Measurements from ENCODE around the gene MACF1.

The MACF1 gene

DNA sequence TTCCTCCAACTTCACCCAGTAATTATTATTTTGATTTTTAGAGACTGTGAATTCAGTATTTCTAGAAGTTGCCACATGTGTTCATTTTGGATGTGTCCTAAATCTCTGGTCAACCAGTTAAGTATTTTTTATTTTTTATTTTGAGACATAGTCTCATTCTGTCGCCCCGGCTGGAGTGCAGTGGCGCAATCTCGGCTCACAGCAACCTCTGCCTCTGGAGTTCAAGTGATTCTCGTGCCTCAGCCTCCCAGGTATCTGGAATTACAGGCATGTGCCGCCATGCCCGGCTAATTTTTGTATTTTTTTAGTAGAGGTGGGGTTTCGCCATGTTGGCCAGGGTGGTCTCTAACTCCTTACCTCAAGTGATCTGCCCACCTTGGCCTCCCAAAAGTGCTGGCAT is 8.0 kb downstream of the MACF1 start:
- CTCF ChIA-PET: interaction anchor here (11.1 kb wide), 1 partner anchor 21 kb away, joined by 140 read pairs; no protein-coding TSS in a partner anchor
- Mint-ChIP-seq H3K9me3 (peaks cover 4% of the 10 kb centered on the region), H3K36me3 (peaks cover 27% of the 10 kb centered on the region), H3K27me3 (no peaks in the 10 kb centered on the region), H3K27ac (no peak overlapping the region), H3K4me3 (no peak overlapping the region), H3K4me1 (peaks cover 50% of the 10 kb centered on the region)
- no peak for DNase-seq

DNA sequence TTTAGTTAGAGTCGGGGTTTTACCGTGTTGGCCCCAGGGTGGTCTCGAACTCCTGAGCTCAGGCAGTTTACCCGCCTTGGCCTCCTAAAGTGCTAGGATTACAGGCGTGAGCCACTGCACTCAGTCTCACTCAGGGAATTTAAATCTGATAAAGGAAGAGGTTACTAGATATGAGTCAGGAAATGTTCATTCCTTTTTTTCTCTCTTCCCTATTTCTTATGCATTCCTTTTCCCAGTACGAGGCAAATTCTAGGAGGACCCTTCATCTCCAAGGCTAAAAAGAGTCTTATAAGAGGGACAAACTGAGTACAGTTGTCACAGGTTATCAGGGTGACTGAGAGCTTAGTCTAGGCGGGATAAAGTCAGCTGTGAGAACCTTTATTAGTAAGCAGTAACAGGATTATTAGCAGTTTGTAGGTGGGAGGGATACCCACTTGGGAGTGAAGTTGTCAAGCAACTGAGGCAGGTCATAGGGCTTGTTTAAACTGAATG is 9.1 kb downstream of the MACF1 start:
- Mint-ChIP-seq H3K36me3 (peaks cover 28% of the 10 kb centered on the region), H3K27ac (no peak overlapping the region), H3K4me3 (no peak overlapping the region), H3K9me3 (peaks cover 4% of the 10 kb centered on the region), H3K27me3 (no peaks in the 10 kb centered on the region), H3K4me1 (peaks cover 51% of the 10 kb centered on the region)
- no peak for DNase-seq
- CTCF ChIA-PET: interaction anchor here (1.2 to 11.1 kb wide), 4 partner anchors 9 to 45 kb away, joined by 3 to 140 read pairs (median 13); partner anchors contain the start of gene MACF1

DNA sequence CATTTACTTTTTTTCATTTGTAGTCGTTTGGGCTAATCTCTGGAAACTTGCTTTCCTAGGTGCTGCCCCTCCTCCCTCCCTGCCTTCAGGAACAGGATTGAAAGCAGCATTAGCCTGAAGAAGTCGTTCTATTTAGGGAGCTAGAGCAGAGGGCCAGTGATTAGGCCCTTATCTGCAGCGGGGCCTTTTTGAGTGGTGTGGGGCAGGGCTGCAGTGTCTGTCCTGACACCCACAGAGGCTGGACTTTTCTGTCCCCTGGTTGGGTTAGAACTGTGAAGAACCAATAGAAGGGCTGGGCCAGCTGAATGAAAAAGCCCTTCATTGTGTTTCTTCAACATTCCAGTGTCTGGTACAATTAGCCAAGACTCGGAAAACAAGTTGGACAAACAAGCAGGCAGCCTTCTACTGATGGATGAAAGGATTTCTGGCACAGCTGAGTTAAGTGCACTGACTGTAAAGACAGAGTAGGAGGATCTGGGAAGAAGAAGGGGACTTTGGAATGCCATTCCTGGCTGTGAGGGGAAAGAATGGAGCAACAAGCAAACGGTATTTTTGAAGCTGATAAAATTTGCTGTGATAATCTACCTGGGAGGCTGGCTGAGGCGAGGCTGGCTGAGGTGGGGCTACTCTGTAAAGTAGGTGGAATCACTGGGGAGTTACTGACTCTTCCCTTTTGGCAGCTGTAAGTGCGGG is 9.7 kb downstream of the MACF1 start:
- DNase-seq: no peak
- Mint-ChIP-seq H3K36me3 (peaks cover 32% of the 10 kb centered on the region), H3K9me3 (peaks cover 4% of the 10 kb centered on the region), H3K4me3 (peak overlapping the region; percentile 29), H3K27ac (peak overlapping the region; percentile 84), H3K4me1 (peaks cover 56% of the 10 kb centered on the region), H3K27me3 (no peaks in the 10 kb centered on the region)
- CTCF ChIA-PET: interaction anchor here (1.2 to 11.1 kb wide), 4 partner anchors 10 to 44 kb away, joined by 3 to 140 read pairs (median 13); partner anchors contain the start of gene MACF1

DNA sequence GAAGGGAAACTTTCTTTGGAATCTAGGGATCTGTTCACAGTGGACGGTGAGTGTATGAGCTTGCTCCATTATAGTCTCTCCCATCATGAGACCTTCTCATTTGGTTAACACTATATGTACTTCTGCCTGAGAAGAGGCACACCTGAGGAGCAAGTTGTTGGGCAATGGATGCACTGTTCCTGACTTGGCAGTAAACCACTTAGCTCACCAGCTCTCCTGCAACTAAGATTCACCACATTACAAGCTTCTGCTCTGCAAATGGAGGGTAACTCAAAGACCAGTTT is 10.2 kb downstream of the MACF1 start:
- Mint-ChIP-seq H3K4me3 (peak overlapping the region; percentile 77), H3K4me1 (peaks cover 56% of the 10 kb centered on the region), H3K27ac (peak overlapping the region; percentile 84), H3K27me3 (no peaks in the 10 kb centered on the region), H3K36me3 (peaks cover 32% of the 10 kb centered on the region), H3K9me3 (peaks cover 4% of the 10 kb centered on the region)
- CTCF ChIA-PET: interaction anchor here (0.6 to 11.1 kb wide), 5 partner anchors 10 to 424 kb away, joined by 3 to 140 read pairs (median 10); partner anchors contain the start of gene MACF1
- no peak for DNase-seq

- Mint-ChIP-seq H3K4me3 (peak overlapping the region; percentile 77), H3K4me1 (peaks cover 58% of the 10 kb centered on the region), H3K27ac (peak overlapping the region; percentile 84), H3K27me3 (no peaks in the 10 kb centered on the region), H3K9me3 (peaks cover 4% of the 10 kb centered on the region), H3K36me3 (peaks cover 32% of the 10 kb centered on the region)
- peak; percentile 64 for DNase-seq
- CTCF ChIA-PET: interaction anchor here (0.6 to 11.1 kb wide), 6 partner anchors 11 to 423 kb away, joined by 3 to 140 read pairs (median 7); partner anchors contain the start of gene MACF1
These were observed 10.7 kb downstream of the MACF1 start for GRCh38 chr1:39214998-39215873.

DNA sequence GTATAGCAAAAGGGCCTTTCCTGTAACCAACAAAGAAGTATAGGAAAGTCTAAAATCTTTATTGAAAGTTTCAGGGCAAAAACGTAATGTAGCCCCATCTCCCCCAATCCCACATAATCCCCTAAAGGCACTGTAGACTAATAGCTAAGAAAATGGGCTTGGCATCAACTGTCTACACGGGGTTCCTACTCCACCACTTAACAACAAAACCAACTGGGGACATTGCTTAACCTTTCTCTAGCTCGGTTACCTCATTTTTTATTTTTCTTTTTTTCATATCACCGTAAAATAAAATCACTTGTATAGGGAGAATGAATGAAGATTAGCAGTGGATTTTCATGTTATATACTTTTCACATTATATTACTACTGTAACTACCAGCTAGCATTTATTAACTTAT is 12.3 kb downstream of the MACF1 start:
- DNase-seq: no peak
- Mint-ChIP-seq H3K4me3 (peak overlapping the region; percentile 77), H3K27ac (peak overlapping the region; percentile 84), H3K27me3 (no peaks in the 10 kb centered on the region), H3K36me3 (peaks cover 39% of the 10 kb centered on the region), H3K9me3 (no peaks in the 10 kb centered on the region), H3K4me1 (peaks cover 64% of the 10 kb centered on the region)
- CTCF ChIA-PET: interaction anchor here (1.0 to 11.1 kb wide), 4 partner anchors 25 to 118 kb away, joined by 3 to 140 read pairs (median 3); no protein-coding TSS in a partner anchor

DNA sequence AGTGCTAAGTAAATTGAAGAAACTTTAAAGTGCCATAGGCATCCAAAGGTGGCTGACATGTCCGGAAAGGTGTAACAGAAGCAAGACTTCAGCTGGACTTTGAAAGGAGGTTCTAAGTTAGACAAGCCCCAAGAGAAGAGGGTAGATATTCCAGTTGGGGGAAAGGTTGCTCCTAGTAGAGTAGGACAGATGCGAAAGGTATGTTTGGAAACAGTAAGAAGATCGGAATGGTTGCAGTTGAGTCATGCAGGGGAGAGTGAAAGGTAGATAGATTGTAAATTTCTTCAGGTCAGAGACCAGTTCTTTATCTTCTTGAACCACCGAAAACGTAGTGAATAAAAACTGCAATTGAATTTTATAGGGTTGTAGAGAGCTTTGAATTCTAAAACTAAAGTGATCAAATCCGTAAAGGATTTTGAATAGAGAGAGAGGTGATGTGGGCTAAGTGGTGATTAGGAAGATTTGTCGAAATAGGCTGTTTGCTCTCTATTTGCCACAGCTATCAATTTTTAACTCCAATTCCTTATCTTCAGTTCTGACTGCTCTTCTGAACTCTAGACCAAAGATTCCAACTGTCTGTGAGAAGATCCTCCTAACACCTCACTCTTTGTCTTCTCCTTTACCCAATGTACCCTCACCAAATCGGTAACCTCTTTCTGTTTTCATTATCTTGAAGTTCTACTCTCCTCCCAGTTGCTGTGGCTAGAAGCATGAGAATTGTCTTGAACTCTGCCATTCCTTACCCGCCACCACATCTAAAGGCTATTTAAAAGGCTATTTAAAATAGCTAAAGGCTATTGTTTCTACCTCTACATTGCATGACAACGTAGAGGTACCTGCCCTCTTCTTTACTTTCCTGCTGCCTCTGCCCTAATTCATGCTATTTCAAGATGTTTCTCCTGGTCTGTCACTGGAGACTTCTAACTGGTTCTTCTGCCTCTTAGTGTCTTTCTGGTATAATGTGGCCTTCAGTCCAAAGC is 16.7 kb downstream of the MACF1 start:
- H3K27ac Mint-ChIP-seq: no peak overlapping the region
- H3K4me1 Mint-ChIP-seq: peaks cover 66% of the 10 kb centered on the region
- H3K36me3 Mint-ChIP-seq: peaks cover 56% of the 10 kb centered on the region
- DNase-seq: no peak
- H3K27me3 Mint-ChIP-seq: no peaks in the 10 kb centered on the region
- H3K9me3 Mint-ChIP-seq: no peaks in the 10 kb centered on the region
- no peak overlapping the region for H3K4me3 Mint-ChIP-seq
- CTCF ChIA-PET: interaction anchor here (1.3 to 11.1 kb wide), 3 partner anchors 16 to 37 kb away, joined by 4 to 140 read pairs (median 4); no protein-coding TSS in a partner anchor

- Mint-ChIP-seq H3K27me3 (no peaks in the 10 kb centered on the region), H3K27ac (no peak overlapping the region), H3K9me3 (no peaks in the 10 kb centered on the region), H3K36me3 (peaks cover 60% of the 10 kb centered on the region), H3K4me3 (no peak overlapping the region), H3K4me1 (peaks cover 62% of the 10 kb centered on the region)
- CTCF ChIA-PET: interaction anchor here (0.8 kb wide), 1 partner anchor 32 kb away, joined by 4 read pairs; no protein-coding TSS in a partner anchor
- DNase-seq: no peak
These were observed 19.9 kb downstream of the MACF1 start for GRCh38 chr1:39224295-39224829.

- CTCF ChIA-PET: interaction anchor here (0.8 to 1.3 kb wide), 2 partner anchors 31 to 35 kb away, joined by 3 to 4 read pairs; no protein-coding TSS in a partner anchor
- Mint-ChIP-seq H3K27me3 (no peaks in the 10 kb centered on the region), H3K4me3 (no peak overlapping the region), H3K27ac (no peak overlapping the region), H3K4me1 (peaks cover 62% of the 10 kb centered on the region), H3K36me3 (peaks cover 56% of the 10 kb centered on the region), H3K9me3 (no peaks in the 10 kb centered on the region)
- no peak for DNase-seq
These were observed 22.3 kb downstream of the MACF1 start for GRCh38 chr1:39226836-39227235.

GRCh38 chr1:39228252-39228651 is 23.8 kb downstream of the MACF1 start:
- Mint-ChIP-seq H3K4me1 (peaks cover 57% of the 10 kb centered on the region), H3K27me3 (no peaks in the 10 kb centered on the region)
- CTCF ChIA-PET: interaction anchor here (2.8 kb wide), 1 partner anchor 36 kb away, joined by 10 read pairs; no protein-coding TSS in a partner anchor

DNA sequence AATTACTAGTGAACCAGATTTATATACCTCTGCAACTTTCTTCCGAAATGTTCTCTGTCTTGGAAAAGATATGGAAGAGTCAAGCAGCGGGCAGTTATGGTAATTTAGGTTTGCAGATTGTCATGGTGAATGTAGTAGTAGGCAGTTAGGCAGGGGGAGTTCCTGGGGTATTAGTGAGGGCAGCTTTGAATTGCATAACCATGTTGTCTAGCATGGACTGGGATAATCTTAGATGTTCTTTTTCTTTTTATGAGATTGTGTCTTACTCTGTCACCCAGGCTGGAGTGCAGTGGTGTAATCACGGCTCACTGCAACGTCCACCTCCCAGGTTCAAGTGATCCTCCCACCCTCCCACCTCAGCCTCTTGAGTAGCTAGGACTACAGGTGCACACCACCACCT is 25.0 kb downstream of the MACF1 start:
- H3K9me3 Mint-ChIP-seq: no peaks in the 10 kb centered on the region
- H3K36me3 Mint-ChIP-seq: peaks cover 47% of the 10 kb centered on the region
- peak overlapping the region; percentile 13 for H3K27ac Mint-ChIP-seq
- H3K27me3 Mint-ChIP-seq: no peaks in the 10 kb centered on the region
- H3K4me1 Mint-ChIP-seq: peaks cover 49% of the 10 kb centered on the region
- no peak for DNase-seq
- no peak overlapping the region for H3K4me3 Mint-ChIP-seq
- CTCF ChIA-PET: interaction anchor here (2.8 kb wide), 1 partner anchor 37 kb away, joined by 10 read pairs; no protein-coding TSS in a partner anchor

More at GRCh38 chr1:39228252-39228651, 23.8 kb downstream of the MACF1 start:
- Mint-ChIP-seq H3K36me3 (peaks cover 56% of the 10 kb centered on the region), H3K9me3 (no peaks in the 10 kb centered on the region), H3K27ac (no peak overlapping the region), H3K4me3 (no peak overlapping the region)
- no peak for DNase-seq

DNA sequence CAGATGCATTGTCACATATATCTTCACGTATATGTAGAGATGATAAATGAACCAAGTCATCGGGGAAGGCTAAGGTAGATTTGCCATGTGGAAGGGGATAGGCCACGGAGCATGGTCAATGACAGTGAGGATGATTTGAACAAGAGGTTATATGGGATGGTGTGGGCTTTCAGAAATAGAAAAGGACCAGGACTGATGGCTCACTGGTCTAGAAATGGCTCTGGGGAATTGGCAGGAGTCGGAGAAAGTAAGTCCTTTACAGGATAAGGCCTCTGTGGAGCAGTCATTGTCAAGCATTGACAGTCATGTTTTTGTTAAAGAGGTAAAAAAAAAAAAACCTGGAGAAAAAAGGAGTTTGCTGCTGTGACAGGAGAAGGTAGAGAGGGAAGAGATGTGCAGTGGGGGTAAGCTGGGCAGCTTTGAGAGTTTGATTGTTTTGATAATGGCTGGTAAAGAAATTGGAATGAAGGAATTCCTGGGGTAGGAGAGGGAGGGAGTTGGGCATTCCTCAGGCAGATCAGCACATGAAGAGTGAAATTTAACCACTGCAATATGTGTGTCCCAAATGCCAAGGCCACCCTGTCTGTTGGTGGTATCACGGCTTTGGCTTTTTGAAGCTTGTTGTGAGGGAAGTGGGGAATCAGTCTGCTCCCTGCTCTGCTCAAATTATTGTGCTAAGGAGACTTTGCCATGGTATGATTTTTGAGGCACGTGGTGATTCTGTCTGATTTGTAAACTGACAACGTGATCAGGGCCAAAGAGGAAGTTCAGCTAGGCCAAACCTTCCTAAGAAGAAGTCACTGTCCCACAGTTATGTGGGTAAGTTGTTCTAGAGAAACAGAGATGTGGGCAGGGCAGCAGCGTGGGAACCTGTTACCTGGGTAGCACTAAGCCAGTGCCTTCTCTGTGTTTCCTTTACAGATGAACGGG is 26.0 kb downstream of the MACF1 start:
- no peaks in the 10 kb centered on the region for H3K27me3 Mint-ChIP-seq
- no peaks in the 10 kb centered on the region for H3K9me3 Mint-ChIP-seq
- peaks cover 52% of the 10 kb centered on the region for H3K4me1 Mint-ChIP-seq
- peaks cover 49% of the 10 kb centered on the region for H3K36me3 Mint-ChIP-seq
- DNase-seq: peak; percentile 35
- H3K27ac Mint-ChIP-seq: peak overlapping the region; percentile 67
- CTCF ChIA-PET: interaction anchor here (0.8 to 2.8 kb wide), 2 partner anchors 23 to 38 kb away, joined by 3 to 10 read pairs; no protein-coding TSS in a partner anchor
- H3K4me3 Mint-ChIP-seq: no peak overlapping the region

All from activated naive CD4-positive, alpha-beta T cell treated with anti-CD3 and anti-CD28 coated beads, Interleukin-2, amount 10 ng/mL, durations not matched to agents 7 days and 5 days (primary cell).